GM21528 (cell line): ENCODE measurements around the gene PINLYP.

ENCODE experiments used
- ATAC-seq: cut with Tn5 transposase; IDR thresholded peaks from one replicate; pipeline ENCODE4 v1.9.1; 2021; ENCODE audit warnings: mild to moderate bottlenecking, moderate library complexity; ENCODE audit not compliant: unreplicated experiment, low FRiP score

The PINLYP gene

DNA sequence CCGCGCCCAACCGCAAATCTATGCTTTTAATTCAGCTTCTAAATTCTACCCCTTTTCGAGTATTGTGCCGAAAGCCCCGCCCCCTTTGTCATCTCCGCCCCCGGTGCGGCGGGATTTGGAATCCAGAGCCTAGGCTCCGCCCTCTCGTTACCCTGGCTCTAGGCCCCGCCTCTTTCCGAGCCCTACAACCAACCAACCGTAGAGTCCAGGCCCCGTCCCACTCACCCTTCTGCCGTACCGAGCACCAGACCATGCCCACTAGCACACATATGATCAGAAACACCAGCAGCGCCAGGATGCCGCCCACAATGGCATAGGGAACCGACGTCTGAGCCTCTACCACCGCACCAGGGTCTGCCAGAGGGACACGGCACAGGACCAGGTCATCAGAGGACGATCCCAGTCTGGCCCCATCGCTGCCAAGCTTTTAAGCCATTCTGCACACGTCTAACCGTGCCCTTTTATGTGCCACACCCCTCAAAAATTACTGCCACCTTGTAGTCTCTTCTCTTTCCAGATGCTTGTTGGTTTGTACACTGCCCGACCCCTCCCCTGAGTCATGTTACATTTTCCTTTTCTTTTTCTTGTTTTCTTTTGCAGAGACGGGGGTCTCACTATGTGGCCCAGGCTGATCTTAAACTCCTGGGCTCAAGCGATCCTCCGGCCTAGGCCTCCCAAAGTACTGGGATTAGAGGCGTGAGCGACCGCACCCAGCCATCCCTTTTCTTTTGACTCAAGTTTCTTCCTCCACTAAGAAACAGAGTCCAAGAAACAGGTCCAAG, 48.5 kb downstream of the PINLYP start:
- ATAC-seq = no peak

- ATAC-seq = no peak
These were observed 49.3 kb downstream of the PINLYP start for GRCh38 chr19:43624933-43625332.

- ATAC-seq = no peak
These were observed 50.4 kb downstream of the PINLYP start for GRCh38 chr19:43625918-43626579.

GRCh38 chr19:43626838-43627237, 51.2 kb downstream of the PINLYP start:
- ATAC-seq = no peak

DNA sequence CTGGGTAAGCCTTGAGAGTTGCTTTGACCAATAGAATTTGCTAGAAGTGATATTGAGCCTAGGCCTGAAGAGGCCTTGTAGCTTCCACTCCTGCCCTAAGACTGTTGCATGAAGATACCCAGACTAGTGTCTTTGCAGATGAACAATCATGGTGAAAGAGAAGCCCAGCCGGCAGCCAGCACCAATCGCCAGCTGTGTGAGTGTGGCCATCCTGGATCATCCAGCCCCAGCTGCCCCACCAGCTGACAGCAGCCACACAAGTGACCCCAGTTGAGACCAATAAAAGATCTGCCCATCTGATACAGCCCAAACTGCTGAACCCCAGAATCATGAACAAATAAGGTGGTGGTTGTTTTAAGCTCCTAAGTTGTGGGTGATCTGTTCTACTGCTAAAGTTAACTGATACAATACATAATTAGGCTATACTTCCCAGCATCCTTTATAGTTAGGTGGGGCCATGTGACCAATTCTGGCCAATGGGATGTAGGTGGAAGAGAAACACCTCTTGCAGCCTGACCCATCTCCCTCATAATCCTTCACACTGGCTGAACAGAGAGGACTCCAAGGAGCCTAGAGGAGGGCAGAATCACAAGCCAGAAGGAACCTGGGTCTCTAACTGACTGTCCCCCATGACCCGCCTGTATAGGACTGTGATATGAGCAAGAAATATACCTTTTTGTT, 53.2 kb downstream of the PINLYP start:
- ATAC-seq = no peak

DNA sequence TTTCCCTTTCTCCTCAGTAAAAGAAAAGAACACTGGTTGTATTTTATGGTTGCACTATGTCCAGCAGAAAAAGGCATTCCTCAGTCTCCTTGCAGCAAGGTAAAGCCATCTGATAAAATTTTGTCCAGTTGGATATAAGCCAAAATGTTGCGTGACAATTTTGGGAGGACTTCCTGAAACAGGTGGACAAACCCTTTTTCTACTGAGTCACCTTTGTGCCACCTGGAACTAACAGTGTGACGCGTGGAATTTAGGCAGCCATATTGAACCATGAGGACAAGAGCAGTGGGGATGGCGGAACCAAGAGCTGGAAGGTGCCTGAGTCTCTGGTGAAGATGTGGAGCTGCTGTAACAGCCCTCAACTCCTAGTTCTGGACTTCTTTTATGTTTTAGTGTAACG, 55.9 kb downstream of the PINLYP start:
- ATAC-seq = no peak
